Chondrocyte (in vitro differentiated cells): ENCODE data around the gene METTL18. TPM values are rescaled to one million over a fixed set of nuclear protein-coding genes. Genes with fewer than 3 reads are reported as not detected.

Source experiments
- DNase-seq: peaks from one replicate; pipeline ENCODE4 v3.0.0; 2021; ENCODE audit warnings: mixed read lengths, low spot score
- H3K27ac Mint-ChIP-seq: one replicate; pipeline ENCODE4 v1.8.0; 2021; ENCODE audit warnings: mild to moderate bottlenecking, moderate library complexity, mixed read lengths; ENCODE audit not compliant: unreplicated experiment
- H3K27me3 Mint-ChIP-seq: 2 replicates; pipeline ENCODE4 v1.8.0; 2021; ENCODE audit warnings: low read depth, mixed read lengths
- H3K36me3 Mint-ChIP-seq: 2 replicates; pipeline ENCODE4 v1.8.0; 2021; ENCODE audit warnings: low read depth, mixed read lengths
- H3K4me1 Mint-ChIP-seq: 2 replicates; pipeline ENCODE4 v1.8.0; 2021; ENCODE audit warnings: low read depth, mild to moderate bottlenecking, mixed read lengths
- H3K4me3 Mint-ChIP-seq: one replicate; pipeline ENCODE4 v1.8.0; 2021; ENCODE audit warnings: mild to moderate bottlenecking, moderate library complexity, mixed read lengths; ENCODE audit not compliant: unreplicated experiment
- H3K9me3 Mint-ChIP-seq: 2 replicates; pipeline ENCODE4 v1.8.0; 2021; ENCODE audit warnings: low read depth, mixed read lengths
- total RNA-seq: library from RNA; stranded (reverse); gene quantifications from 3 replicates; pipeline ENCODE4 v1.2.1, GENCODE V29; 2021
- TF ChIP-seq, protein P1 (sequence below): fragments of 200-600 bp; sonication (generic); IDR thresholded peaks from 2 replicates; pipeline ENCODE4 v1.5.0; 2021; ENCODE audit warnings: antibody characterized with exemption, mild to moderate bottlenecking, moderate library complexity

Gene METTL18
- total RNA-seq, 1 donor from 2014 or later: 4.5 TPM

- H3K27ac Mint-ChIP-seq: no peak overlapping the region
- H3K27me3 Mint-ChIP-seq: peaks cover 3% of the 10 kb centered on the region
- H3K9me3 Mint-ChIP-seq: peaks cover 7% of the 10 kb centered on the region
- H3K4me3 Mint-ChIP-seq: no peak overlapping the region
- DNase-seq: no peak
- TF ChIP-seq, protein P1, sequence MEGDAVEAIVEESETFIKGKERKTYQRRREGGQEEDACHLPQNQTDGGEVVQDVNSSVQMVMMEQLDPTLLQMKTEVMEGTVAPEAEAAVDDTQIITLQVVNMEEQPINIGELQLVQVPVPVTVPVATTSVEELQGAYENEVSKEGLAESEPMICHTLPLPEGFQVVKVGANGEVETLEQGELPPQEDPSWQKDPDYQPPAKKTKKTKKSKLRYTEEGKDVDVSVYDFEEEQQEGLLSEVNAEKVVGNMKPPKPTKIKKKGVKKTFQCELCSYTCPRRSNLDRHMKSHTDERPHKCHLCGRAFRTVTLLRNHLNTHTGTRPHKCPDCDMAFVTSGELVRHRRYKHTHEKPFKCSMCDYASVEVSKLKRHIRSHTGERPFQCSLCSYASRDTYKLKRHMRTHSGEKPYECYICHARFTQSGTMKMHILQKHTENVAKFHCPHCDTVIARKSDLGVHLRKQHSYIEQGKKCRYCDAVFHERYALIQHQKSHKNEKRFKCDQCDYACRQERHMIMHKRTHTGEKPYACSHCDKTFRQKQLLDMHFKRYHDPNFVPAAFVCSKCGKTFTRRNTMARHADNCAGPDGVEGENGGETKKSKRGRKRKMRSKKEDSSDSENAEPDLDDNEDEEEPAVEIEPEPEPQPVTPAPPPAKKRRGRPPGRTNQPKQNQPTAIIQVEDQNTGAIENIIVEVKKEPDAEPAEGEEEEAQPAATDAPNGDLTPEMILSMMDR: no peak
- H3K4me1 Mint-ChIP-seq: peaks cover 24% of the 10 kb centered on the region
- H3K36me3 Mint-ChIP-seq: no peaks in the 10 kb centered on the region
Measured at GRCh38 chr1:169745015-169745861, 49.5 kb downstream of the METTL18 start.

Other genes starting within 250 kb of the METTL18 start
- not detected in 3 replicates for gene F5, start 208.4 kb downstream of the METTL18 start, total RNA-seq
- not detected in 3 replicates for gene SELP, start 164.8 kb downstream of the METTL18 start, total RNA-seq
- not detected in 3 replicates for gene SELL, start 83.3 kb downstream of the METTL18 start, total RNA-seq
- gene SELE, start 60.8 kb downstream of the METTL18 start, total RNA-seq: not detected in 3 replicates
- 5.6 to 6.5 TPM (median 6.3 TPM) in 3 replicates for gene SCYL3, start 99.0 kb upstream of the METTL18 start, total RNA-seq